ENCODE data around the gene SMPDL3B.

DNA sequence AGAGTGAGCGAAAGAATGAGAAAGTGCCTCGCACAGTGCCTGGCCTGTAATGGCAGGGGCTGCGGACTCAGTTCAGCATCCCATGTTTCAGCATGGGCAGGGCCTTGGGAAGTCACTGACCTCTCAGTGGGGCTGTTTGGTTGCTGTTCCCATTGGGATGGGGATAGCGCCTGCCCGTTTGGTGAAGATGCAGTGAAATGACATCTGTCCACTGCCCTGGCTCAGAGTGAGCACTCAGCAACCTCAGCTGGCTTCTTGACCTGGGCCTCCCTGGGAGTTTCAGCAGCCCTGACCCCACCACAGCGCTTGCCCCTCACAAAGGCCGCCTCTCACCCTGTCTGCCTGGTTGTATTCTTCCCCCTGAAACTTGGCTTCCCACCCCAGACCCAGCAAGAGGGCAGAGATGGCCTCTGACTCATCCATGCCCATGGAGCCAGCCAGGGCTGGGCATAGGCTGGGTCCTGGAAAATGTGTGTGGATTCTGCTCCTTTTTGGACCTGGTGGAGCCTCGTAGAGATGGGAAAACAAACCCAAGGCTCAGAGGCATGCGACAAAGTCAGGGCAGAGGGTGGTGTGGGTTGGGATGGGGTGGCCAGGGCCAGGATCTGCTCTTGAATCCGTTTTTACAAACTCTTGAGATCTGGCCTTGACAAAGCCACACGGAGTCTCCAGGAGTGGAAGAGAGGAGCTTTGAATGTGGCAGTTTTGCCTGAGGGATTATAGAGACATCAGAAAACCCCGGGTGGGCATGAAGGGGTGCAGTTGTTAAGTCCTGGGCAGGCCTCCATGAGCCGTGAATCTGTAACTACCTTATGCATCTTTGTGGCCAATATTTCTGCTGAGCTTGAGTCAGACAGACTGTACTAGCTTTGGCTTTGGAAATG is 26.2 kb downstream of the SMPDL3B start:
- no peak for TF ChIP-seq ZNF416 (tag by site-specific recombination; IDR thresholded peaks at IDR 0.05)
- no peak for TF ChIP-seq ZBTB48 (tag by site-specific recombination; IDR thresholded peaks at IDR 0.05)
- TF ChIP-seq ZNF121 (tag by site-specific recombination; IDR thresholded peaks at IDR 0.05): no peak
- TF ChIP-seq ZNF707 (tag by site-specific recombination; IDR thresholded peaks at IDR 0.05): no peak
- TF ChIP-seq, protein P1, sequence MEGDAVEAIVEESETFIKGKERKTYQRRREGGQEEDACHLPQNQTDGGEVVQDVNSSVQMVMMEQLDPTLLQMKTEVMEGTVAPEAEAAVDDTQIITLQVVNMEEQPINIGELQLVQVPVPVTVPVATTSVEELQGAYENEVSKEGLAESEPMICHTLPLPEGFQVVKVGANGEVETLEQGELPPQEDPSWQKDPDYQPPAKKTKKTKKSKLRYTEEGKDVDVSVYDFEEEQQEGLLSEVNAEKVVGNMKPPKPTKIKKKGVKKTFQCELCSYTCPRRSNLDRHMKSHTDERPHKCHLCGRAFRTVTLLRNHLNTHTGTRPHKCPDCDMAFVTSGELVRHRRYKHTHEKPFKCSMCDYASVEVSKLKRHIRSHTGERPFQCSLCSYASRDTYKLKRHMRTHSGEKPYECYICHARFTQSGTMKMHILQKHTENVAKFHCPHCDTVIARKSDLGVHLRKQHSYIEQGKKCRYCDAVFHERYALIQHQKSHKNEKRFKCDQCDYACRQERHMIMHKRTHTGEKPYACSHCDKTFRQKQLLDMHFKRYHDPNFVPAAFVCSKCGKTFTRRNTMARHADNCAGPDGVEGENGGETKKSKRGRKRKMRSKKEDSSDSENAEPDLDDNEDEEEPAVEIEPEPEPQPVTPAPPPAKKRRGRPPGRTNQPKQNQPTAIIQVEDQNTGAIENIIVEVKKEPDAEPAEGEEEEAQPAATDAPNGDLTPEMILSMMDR (tag by site-specific recombination; IDR thresholded peaks at IDR 0.05): no peak
- TF ChIP-seq ZNF394 (tag by site-specific recombination; IDR thresholded peaks at IDR 0.05; ENCODE audit: borderline replicate concordance): no peak
- TF ChIP-seq, protein P2, sequence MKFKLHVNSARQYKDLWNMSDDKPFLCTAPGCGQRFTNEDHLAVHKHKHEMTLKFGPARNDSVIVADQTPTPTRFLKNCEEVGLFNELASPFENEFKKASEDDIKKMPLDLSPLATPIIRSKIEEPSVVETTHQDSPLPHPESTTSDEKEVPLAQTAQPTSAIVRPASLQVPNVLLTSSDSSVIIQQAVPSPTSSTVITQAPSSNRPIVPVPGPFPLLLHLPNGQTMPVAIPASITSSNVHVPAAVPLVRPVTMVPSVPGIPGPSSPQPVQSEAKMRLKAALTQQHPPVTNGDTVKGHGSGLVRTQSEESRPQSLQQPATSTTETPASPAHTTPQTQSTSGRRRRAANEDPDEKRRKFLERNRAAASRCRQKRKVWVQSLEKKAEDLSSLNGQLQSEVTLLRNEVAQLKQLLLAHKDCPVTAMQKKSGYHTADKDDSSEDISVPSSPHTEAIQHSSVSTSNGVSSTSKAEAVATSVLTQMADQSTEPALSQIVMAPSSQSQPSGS (tag by site-specific recombination; IDR thresholded peaks at IDR 0.05; ENCODE audit: low read depth): no peak
- TF ChIP-seq, protein P3, sequence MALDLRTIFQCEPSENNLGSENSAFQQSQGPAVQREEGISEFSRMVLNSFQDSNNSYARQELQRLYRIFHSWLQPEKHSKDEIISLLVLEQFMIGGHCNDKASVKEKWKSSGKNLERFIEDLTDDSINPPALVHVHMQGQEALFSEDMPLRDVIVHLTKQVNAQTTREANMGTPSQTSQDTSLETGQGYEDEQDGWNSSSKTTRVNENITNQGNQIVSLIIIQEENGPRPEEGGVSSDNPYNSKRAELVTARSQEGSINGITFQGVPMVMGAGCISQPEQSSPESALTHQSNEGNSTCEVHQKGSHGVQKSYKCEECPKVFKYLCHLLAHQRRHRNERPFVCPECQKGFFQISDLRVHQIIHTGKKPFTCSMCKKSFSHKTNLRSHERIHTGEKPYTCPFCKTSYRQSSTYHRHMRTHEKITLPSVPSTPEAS (tag by site-specific recombination; IDR thresholded peaks at IDR 0.05): no peak
- no peak for TF ChIP-seq ZNF830 (tag by site-specific recombination; IDR thresholded peaks at IDR 0.05; ENCODE audit: low read depth)
- TF ChIP-seq KLF16 (tag by site-specific recombination; IDR thresholded peaks at IDR 0.05): no peak
- no peak for TF ChIP-seq SP2 (tag by site-specific recombination; IDR thresholded peaks at IDR 0.05)
- no peak for TF ChIP-seq ZNF184 (tag by site-specific recombination; IDR thresholded peaks at IDR 0.05)
- no peak for TF ChIP-seq ZNF777 (tag by site-specific recombination; IDR thresholded peaks at IDR 0.05; ENCODE audit: borderline replicate concordance)
- TF ChIP-seq ZXDB (tag by site-specific recombination; IDR thresholded peaks at IDR 0.05): no peak

Data from HEK293 (cell line).